Measurements from ENCODE around the gene ARMH4.

ARMH4 gene

DNA sequence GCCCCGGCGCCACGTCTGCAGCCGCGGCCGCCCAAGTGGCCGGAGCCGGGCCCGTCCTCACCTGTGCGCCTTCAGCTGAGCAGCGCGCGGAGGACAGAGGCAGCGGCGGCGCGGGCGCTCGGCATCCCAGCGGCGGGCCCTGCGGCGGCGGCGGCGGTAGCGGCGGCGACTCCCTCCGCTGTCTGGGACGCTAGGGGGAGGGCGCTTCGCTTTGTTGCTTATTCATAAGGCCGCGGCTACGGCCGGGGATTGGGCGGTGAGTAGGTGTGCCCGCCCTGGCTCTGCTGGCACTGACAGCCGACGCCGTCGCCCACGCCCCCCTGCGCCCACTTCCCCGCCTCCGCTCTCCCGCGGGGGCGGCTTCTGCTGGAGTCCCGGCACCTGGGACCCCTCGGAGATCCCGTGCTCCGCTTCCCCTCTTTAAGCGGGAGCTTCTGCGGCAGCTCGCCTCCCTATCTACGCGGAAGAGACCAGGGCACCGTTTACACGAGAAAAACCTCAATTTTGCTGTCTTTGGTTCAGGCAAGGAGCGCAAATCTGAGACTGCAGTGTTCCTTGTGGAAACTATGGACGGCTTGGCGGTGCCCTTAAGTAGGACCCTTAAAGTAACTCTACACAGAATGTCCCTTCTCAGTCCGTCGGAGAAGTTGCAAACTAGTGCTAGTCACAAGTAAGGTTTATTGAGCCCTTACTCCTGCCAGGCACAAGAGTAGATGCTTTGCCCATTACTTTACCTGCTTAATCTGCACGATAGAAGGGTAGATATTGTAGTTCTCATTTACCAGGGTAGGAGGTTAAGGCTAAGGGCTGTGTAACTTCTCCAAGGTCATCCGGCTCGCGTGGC, at the start of gene ARMH4:
Gene ARMH4 (minus strand): TSS at position 200 of the 844 bp plus-strand sequence. CDS start 12,855 bp downstream, outside the sequence.
- peak; percentile 49 for DNase-seq

- DNase-seq: no peak
These were observed 48.8 kb upstream of the ARMH4 start for GRCh38 chr14:58200846-58201245.

DNA sequence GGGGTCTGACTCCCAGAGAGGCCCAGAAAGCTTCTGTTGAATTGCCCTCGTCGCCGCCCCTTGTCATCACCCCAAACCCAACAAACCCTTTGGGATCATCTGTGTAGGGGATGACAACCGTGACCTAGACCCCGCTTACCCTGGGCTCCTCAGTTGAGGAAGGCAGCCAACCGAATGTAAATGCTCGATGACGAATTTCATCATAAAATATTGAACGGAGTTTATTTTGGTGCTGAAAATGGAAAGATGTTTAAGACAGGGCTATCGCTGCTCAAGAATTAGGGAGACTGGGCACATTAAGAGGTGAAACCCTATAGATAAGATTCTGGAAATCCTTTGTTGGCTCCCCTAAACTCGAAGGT, 48.4 kb upstream of the ARMH4 start:
- DNase-seq: no peak

DNA sequence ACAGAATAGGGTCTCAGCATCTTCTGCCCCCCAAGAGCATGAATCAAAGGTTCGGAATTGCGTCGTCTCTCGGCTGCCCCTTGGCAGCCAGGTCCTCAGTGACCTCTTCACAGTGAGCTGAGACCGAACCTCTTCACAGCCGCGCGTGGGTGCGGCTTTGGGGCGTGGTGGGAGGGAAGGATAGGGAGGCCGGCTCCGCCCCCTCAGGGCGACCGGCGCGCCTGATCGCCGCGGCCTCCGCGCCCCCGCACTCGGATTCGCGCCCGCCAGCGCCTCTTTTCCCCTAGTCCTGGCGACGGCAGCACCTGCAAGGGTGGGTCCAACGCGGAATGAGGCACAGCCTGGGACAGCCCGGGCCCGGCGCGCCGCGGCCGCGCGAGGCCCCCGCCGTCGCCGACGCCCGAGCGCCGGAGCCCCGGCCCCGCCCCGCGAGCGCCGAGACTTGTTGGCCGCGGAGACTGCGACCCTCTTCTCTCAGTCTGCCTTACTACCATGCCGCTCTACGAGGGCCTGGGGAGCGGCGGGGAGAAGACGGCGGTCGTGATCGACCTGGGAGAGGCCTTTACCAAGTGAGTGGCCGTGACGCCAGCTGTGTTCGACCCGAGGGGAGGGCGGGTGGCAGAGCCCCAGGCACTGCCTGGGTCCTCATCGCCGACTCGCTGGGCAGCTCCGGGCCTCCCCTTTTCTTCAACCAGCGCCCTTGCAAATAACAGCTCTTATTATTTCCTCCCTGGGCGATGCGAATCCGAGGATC, 47.9 kb upstream of the ARMH4 start, which contains the start of gene ACTR10:
Gene ACTR10 (plus strand): TSS at position 424 of the 754 bp plus-strand sequence. CDS start 69 bp downstream, at position 493.
- DNase-seq: peak; percentile 81

- no peak for DNase-seq
These were observed 46.1 kb upstream of the ARMH4 start for GRCh38 chr14:58198086-58198485.

GRCh38 chr14:58196198-58196597, 44.2 kb upstream of the ARMH4 start:
- DNase-seq: no peak

DNA sequence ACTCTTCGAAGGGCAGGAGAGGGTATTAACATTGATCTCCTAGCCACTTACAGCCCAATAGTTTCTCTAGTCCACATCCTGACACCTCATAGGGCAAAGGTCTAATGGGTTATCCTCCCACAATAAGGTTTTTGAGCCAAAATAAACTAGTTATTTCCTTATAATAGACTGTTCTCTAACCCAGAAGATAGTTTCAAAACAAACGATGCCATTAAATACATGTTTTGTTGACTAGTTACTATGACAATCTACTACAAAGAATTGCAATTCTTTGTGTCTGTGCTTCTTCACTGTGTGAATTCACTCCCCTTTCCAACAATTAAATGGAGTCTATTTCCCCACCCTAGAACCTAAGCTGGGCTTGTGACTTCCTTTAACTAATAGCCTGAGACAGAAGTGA, 41.5 kb upstream of the ARMH4 start:
- DNase-seq: no peak

DNA sequence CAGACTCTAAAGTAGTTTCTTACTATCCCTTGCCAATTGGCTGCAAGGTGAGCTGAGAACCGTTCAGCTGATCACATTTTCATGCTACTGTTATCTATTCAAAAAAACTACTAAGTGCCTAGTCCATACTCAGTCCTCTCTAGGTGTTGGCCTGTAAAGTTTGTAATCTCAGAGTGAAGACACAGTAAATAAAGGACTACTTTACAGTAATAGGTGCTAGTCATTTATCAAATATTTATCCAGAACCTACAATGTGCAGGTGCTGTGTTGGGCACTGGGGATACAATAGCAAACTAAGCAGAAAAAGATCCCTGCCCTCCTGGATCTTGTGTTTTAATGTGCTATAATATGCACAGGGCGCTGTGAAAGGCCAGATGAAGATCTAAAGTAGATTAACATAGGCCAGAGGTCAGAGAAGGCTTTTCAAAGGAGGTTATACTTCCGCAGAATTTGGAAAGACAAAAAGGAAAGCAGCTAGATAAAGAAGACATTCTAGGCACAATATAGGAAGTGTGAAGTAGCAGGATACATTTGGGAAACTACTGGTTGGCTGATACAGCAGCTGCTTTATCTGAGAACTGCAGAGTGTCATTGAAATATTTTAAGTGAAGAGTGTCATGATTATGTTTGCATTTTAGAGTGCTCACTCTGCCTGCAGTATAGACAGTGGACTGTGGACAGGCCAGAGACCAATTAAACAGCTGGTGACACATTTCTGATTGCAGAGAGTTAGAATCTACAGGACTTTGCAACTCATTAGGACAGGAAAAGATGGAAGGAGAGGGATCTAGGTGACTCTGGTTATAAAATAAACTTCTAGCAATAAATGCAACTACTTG, 40.0 kb upstream of the ARMH4 start:
- DNase-seq: no peak

GRCh38 chr14:58189176-58189575, 37.2 kb upstream of the ARMH4 start:
- DNase-seq: no peak

DNA sequence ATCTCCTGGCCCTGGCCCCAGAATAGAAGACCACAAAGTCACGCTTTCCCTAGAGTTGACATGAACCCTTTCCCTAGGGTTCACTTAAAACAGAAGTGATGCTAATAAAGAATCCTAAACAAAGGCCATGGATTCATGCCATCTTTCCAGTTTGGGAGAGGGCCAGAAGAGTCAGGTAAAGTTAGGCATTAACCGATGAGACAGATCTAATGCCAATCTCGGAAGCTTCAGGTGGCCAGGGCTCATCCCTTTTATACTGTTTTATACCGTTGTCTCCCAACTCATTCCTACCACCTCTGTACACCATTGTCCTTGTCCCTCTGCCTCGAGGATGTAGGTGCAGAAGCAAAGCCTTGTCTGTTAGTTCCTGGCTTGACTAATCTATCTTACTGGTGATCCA, 25.1 kb upstream of the ARMH4 start:
- no peak for DNase-seq

GRCh38 chr14:58171090-58171489, 19.1 kb upstream of the ARMH4 start:
- no peak for DNase-seq

DNA sequence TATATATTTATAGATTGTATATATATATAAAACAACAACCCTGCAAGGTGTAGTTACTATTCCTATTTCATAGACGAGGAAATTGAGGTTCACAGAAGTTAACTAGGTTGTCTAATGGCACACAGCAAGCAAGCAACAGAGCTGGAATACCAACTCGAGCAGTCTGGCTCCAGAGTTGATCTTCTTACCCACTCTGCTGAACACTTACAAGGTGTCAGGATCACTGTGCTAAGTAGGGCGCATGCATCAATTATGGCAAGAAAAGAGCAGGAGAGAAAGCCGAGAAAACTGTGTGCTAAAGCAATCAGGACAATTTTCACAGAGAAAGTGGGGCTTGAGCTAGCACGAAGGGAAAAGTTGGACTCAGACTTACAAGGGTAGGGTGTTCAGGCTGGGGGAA, 15.9 kb upstream of the ARMH4 start:
- no peak for DNase-seq

DNA sequence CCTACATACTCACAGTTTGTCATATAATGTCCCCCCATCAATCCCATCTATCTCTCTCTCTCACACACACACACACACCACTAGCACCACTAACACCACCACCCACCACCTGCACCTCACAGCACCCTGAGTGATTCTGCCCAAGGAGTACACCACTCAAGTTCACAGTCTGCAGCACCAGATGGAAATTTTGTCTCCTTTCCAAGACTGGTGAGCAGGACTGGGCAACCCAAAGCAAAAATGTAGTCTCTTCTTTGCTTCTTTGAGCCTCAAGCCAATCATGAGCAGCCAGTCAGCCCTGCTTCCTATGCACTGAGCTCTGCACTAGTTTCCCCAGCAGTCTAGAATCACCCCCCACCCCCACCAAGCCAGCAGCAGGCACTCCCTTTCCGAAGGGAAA, 15.0 kb upstream of the ARMH4 start:
- no peak for DNase-seq

DNA sequence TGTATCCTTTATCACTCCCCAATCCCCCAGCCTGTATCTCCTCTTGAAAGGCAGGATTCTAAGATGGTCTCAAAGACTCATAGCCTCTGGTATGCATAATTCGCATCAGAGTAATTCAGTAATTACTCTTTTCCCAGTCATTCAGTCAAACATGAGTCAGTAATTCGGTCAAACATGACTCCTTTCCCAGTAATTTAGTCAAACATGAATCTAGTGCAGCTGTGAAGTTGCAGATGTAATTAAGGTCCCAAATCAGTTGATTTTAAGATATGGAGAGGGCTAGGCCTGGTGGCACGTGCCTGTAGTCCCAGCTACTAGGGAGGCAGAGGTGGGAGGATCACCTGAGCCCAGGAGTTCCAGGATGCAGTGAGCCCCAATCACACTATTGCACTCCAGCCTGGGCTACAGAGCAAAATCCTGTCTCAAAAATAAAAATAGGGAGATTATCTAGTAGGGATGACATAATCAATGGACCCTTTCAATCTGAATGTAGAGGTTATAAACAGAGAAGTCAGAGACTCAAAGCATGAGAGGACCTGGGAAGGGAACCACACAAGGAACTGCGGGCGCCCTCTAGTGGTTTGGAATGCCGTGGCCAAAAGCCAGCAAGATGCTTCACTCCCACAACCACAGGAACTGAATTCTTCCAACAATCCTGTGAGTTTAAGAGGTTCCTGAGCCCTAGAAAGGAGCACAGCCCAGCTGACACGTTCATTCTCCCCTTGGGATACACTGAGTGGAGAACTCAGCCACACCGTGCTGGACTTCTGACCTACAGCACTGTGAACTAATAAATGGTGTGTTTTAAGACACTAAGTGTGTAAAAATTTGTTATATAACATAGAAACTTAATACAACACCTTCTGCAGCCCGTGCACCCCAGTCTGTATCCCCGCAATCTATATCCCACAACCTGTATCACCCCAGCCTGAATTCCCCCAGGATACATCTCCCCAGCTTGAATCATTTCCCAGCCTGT, 14.3 kb upstream of the ARMH4 start:
- DNase-seq: peak; percentile 51

GRCh38 chr14:58160561-58160960, 8.5 kb upstream of the ARMH4 start:
- DNase-seq: no peak

- no peak for DNase-seq
These were observed 640 bp downstream of the ARMH4 start for GRCh38 chr14:58151133-58152013.

DNA sequence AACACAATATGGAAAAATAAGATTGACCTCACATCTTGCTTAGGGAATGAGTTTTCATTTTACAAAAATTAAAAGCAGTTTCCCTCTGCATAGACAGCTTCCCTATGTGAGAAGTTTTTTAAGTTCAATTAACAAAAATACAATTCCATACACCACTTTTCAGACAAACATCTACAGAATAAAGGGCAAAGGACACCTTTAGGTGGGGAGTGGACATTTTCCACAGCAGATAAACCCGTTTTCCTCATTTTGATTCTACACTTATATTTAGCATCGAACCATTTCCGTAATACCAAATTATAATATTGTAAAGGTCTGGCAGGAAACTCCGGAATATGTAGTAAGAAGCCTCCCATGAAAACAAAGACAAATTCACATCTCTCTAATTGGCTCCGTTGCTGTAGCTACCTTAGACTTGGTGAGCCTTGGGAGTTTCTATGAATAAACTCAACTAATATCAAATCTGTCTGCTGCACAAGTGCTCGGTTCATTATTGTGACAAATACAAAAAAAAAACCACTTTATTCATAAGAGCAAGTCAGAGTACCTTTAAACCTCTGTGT, 1.7 kb downstream of the ARMH4 start:
- no peak for DNase-seq

DNA sequence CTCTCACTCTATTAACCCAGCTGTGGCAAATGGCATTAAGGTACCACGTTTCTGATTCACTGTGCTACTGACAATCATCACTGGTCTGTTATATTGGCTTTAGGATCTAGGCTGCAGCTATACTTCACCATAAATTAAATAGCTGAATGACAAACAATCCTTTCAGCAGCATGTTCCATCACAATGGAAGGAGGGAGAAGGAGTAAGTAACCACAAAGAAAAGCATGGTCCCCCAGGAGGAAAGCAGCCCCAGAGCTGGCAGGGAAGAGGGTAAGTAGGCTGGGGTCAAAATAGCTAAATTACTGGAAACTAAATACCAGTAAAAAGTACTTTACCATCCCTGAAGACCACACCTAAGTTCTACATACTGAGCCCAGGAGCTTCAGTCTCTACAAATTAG, 2.8 kb downstream of the ARMH4 start:
- DNase-seq: no peak

DNA sequence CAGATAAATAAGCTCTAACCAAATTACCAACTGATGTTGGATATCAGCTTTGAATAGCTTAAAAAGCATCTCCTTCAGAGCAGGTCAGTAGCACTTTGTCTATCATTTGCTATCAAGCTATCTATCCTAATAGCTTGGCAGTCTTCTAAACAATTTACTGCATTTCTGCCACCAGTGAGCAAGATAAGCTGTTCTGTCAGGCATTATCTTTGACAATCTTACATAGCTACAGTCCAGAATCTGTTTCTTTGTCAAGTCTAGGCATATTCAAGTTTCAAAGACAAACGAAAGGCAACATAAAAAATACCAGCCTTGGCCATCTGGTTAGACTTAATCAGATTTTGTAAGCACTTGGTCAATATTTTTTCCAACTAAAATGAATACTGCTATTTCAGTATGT, 5.6 kb downstream of the ARMH4 start:
- DNase-seq: no peak

DNA sequence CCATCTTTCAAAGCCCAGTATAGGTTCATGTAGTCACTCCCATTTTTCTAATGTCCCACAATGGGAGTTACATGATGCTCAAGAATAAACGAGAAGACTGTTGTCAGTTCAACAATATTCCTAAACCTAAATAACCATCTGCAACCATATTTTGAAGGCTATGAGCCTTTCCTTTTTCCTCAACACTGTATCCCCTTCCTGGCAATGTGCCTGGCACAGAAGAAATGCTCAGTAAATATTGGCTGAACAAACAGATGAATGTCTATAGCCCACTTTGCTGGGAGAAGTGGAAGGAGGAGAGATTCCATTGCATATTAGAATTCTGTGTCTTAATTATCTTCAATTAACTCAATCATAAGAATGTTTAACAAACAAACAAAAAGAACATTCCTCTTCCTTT, 6.1 kb downstream of the ARMH4 start:
- no peak for DNase-seq

GRCh38 chr14:58143106-58143505, 8.9 kb downstream of the ARMH4 start:
- DNase-seq: no peak
